Activated CD8-positive, alpha-beta memory T cell treated with anti-CD3 and anti-CD28 coated beads, Interleukin-2, amount 50 U/mL, for 24 hours (primary cell): ENCODE data around the gene DSEL.

Experiments
- DNase-seq: peaks from one replicate; pipeline ENCODE4 v3.0.0-alpha.2; 2020; ENCODE audit errors: extremely low read depth

Gene DSEL

DNA sequence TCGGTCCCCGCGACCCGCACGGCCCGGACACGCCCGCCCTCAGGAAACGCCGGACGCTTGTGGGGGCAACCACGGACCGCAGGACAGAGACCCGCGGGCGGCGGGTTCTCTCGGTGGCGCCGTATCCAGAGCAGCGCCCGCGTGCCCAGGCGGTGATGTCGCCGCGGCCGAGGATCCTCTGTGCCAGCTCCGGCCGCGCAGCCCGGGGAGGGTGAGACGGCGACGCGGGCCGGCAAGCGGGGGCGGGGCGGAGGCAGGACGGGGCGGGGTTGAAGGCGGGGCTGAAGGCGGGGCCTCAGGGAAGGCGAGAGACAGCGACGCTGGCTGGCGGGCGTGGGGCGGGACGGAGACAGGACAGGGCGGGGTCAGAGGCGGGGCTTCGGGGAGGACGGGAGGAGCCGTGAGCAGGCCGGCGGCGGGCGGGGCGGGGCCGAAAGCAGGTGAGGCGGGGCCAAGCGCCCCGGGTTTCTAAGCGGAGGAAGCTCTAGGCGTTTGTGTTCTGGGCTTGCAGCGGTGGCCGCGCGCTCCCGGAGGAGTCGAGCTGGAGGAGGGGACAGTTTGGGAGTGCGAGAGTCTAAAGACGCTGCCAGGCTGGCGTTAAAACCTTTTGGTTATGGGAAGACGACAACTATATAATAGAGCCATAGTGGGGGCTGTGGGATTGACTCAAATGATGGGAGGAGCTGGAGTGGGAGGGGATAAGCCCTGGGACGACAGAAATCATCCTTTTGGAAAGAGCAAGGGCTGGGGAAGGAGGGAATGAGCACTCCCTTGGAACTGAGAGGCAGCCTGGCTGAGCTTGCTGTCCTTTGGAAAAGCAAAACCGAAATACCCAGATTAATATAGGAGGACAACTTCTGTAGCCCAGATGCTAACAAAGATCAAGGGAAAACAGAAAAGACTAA lies at the start of gene DSEL:
DSEL (minus strand) TSS at position 182 of the 905 bp plus-strand sequence. CDS start 2,112 bp downstream, outside the sequence.
- peak; percentile 95 for DNase-seq

DNA sequence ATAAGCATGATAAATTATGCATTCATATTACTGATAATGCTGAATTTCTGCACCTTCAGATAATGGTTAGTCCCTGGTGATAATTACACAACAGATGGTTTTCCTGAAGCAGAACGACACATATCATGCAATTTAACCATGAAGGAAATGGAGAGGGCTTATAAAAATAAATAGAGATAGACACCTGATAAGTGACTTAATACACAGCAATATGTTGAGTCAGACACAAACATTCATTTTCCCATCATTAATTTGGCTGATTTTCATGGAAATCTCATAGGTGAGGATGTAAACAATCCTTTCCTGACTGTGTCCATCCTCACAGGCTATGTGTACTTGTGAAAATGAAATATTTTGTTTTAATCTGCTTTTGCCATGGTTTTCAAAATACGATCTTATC lies 36.9 kb upstream of the DSEL start:
- no peak for DNase-seq

DNA sequence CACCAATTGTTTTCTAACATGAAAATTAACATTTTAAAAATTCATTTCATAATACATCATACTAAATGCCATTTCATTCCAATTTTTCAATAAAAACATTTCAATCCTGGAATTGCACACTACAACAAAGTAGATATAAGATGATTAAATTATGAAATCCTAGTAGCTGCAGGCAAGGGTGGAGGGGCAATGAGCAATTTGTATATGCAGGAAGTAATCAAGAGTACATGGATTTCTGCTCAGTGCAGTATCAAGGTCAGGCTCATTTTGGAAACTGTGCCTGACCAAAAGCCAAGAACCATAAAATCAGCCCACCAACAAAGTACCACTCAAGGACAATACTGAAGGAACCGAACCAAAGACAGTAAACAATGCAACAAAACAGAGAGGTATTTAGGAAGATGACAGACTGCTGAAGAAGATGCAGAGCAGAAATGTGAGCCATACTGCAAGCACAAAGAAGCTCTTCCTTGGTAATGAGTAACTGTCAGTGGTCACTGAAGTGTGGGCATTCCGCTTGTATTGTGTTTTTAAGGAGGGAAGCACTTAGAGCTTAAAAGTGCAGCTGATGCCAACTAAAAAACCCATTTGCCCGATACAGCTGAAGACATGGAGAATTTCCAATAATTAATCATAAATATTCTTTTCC lies 34.5 kb upstream of the DSEL start:
- no peak for DNase-seq

DNA sequence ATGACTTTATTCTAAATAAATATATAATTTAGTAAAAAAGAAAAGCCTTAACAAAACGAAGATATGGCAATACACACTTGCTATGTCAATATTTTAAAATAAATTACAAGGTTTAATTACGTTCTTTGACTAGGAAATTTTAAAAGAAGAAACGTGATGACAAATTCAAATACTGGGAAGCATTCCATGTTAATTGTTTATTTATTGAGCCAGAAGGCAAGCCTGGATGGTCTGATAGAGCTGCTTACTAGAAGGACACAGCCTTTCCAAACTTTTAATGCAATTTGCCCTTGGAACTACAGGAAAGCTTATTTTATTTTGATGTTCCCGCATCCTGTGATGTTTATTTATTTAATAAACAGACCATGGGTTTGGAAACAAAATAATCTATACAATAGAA lies 33.4 kb upstream of the DSEL start:
- DNase-seq = no peak

DNA sequence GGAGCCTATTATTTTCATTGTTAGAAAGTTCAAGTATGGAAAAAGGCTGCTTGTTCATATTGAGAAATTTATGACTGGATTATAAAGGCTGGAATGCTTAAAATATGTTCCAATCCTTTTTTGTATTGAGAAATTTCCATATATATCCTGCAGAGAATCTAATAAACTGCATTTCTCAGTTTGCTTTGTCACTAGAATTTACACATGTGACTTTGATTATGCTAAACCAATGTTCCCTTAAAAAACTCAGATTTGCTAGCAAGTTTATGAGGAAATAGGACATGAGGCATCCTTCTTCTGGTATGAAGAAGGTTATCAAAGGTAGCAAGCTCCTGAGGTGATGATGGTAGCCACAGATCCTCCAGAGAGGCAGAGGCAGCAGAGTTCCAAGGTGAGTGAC lies 29.2 kb upstream of the DSEL start:
- DNase-seq = no peak

DNA sequence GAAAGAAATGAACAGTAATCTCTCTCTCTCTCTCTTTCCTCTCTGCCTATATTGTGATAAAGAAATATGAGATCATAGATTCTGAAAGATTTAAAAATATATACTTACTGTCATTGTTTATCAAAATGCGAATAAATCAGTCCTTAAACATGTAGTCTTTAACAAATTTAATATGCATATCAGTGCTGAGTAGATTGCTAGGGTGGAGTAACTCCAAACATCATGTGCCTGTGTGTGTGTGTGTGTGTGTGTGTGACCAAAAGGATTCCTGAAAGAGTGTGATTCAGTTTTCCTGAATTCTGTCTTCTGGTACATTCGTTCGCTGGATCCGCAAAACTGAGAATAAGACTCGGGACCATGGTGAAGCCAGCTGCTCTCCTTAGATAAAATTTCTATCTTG lies 24.0 kb upstream of the DSEL start:
- no peak for DNase-seq

DNA sequence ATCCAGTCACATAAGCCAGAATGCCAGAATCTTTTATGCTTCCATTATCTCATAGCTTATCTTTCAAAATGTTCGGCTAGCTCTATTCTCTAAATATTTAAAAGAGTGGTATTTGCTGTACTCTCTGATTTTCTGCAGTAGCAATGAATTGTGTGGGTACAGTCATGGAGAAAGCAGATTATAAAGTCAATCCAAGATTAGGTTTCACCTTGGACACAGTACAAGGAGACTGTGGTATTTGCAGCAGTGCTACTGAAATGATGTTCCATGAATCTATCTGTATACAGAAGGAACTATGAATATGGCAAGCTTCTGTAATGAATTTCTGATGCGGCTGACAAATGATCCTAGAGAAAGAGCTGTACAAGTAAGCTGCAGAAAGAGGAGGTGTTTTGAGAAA lies 15.4 kb upstream of the DSEL start:
- no peak for DNase-seq

DNA sequence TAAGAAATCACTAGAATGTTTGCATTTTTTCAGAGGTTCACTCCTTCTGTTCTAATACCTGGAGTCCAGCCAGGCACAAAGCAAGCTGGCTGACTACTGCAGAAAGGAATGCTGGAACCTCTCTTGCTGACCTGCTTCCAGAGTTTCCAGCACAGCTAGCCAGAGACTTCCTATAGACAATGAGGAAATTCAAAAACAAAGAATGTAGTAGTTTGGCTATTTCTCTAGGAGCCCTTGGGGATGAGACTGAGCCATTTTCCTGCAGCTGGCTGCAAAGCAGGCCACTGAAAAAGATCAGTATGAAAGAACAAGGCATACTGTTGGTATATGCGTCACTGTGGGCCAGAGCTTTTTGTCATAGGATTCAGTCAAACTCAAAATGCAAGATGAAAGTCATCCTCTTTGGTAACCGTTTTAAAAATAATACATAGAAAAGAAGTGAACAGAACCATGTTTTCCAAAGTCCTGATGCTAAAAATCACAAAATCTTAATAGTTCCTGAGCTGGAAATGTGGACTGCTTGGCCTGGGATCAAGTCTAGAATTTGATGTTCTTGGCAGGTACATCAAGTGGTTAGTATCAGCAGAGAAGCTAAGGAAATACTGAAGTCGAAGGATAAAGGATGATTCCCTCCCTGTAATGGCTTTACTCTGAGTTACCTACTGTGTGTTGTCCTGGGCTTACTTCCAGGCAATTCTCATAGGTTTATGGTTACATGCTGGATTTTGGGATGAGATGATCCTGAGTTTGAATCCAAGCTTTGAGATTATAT lies 9.0 kb upstream of the DSEL start:
- no peak for DNase-seq

DNA sequence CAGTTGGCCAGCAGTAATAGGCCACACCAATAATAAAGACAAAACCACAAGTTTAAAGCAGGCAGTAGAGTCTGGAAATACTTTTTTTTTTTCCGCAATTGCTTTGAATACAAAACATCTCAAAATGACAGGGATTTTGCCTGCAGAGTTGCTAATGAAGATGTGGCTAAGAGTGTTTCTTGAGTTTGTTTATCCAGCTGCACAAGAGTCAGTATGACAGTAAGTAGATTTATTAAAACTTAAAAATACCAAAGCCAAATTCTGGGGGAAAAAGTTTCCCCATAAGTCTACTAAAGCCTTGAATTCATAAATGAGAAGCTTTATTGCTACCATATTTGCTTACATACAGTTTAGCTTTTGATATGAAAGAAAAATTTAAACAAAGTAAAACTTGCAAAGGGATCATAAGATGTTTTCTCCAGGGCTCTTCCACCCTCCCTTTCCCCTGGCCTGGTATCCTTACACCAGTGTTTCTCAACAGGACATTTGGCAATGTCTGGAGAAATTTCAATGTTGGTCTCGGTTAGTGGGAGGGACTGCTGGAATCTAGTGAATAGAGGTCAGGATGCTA lies 3.9 kb upstream of the DSEL start:
- no peak for DNase-seq

DNA sequence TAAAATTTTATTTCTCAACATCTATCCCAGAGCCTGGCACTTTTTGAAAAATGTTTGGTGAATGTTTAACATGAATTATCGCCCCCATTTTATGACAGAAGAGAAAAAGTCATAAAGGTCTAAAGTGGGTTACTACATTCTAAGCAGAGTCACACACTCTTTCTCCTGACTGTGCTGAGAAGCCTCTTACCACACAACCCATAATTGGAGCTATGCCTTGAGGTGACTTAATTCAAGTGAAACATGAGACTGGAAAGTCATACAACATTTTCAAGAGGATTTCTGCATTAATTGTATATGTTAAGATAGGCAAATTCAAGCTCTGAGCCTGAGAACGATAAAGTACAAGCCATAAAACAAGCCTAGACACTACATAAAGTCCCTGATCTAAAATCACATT lies 3.1 kb upstream of the DSEL start:
- DNase-seq = no peak

DNA sequence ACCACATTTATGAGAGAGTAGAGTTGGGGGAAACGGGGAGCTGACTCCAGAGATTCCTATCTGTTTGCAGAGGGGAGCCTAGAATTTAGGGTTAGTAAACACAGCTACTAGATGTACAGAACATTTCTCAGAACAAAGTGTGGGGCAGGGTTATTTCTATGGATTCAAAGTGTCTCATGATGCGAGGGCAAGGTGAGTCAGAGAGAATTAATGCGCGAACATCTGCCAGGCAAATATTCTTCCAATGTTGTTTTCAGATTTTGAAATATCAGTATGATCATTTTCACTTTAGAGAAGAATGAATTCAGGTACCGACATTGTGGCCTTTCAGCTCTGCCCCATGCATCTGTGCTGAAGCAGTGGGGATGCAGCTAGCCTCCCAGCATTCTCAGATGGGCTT lies 2.0 kb upstream of the DSEL start:
- no peak for DNase-seq

DNA sequence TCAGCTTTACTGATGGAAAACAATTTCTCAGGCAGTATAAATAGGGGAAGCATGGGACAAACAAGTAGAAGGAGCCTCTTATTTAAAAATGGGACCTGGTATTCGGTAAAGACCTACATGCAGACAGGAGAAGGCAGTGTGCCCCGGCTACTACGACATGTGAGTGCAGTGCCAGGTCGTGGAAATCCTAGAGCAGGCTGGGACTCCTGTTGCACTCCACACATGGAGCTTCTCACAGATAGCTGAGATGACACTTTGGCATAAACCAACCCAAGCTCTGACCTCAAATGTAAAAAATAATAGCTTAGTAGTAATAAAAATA lies 885 bp upstream of the DSEL start:
- DNase-seq = no peak

DNA sequence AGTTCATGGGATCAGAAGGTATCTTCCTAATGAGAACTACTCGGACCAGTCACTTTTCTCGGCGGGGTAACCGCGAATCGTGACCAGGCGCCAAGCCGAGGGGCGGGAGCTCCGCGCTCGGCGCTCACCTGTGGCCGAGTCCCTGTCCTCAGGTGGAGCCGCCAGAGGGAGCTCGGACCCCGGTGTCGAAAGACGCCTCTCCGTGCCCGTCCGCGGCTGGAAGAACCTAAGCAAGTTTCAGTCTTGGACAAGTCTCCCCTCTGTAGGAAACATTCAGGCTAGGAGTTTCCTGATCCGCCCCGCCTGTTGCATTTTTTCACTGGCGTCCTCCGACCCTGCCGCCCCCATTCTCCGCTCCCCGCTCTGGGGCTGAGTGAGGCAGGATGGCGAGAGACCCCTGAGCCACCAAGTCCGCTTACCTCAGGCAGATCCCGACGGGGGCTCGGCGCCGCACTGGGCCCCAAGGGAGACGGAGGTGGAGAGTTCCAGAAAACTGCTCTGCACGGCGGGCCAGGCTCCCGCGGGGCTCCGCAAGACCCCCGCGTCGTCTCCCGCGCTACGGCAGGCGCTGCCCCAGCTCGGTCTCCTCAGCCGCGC lies 480 bp downstream of the DSEL start:
- no peak for DNase-seq

DNA sequence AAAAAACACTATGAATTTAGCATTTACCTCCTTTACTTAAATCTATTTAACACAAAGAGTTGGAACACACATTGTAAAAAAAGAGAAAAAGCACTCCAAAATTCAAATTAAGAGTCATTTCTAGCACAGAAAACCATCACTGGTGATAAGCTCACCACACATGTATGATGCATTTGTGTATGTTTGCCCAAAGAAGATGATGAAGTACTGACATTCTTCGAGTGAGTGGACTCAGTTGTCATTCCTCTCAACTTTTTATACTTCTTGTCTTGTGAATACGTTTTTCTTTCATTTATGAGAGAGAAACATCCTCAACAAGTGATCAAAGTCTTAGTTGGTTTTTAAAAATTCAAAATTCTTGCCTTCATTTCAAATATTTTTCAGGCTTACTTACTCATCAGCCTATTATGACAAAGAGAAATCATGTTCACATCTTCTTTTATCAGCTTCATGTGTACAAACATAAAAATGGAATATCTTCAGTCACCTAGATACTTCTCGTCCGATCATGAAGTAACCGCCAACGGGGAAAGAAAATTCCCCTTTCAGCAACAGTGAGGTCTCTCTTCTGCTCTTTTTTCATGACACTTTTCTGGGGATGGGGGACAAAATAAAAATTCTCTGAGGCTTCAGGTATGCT lies 1.5 kb downstream of the DSEL start:
- DNase-seq = no peak

DNA sequence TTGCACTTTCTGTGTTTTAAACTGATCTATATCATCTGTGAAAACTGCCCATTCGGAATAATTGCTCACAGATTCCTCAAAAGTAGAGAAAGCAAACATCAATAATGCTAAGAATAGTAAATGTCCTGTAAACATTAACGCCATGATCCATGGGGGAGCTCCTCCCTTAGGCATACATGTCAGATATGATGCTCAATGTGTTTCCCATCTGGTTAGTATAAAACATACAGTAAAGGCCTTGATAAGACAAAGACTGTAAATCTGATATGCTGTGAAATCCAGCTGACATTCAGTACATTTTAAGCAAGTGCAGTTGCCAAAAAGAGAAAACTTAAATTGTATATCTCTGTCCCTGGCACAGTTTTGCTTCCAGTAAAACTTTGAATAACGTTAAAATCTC lies 2.1 kb downstream of the DSEL start:
- DNase-seq = no peak

DNA sequence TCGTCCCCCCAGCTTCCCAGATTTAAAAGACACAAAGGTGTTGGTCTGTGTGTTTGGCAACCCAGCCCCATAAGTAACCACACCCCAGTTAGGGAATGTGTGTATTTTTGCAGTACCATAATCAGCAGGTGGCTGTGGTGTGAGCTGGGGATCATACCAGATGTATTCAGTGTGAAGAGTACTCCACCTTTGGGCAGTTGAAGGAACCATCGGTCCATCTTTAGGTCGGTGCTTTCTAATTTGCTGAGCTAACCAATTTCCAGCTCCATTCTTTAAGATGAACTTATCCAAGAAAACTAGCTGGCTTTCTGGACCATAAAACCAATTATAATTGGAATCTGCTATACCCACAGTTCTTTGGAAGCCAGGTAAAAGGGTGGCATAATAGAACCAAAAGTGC lies 3.2 kb downstream of the DSEL start:
- no peak for DNase-seq

DNA sequence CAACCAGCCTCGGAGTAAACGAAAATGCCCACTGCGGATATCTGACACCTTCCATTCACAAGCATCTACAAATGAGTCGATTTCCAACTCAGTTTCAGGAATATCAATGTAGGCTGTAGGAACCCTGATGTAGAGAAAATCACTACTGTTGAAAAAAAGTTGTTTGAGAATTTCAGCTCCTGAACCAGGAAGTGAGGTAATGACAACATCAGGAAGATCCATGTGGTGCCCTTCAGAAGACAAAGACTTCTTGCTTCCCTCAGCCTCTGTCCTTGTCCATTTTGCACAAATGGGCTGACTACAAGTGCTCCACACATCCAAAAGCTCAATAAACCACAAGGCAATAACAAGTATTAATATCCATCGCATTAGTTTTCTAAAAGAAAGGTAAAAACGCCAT lies 4.7 kb downstream of the DSEL start:
- no peak for DNase-seq

DNA sequence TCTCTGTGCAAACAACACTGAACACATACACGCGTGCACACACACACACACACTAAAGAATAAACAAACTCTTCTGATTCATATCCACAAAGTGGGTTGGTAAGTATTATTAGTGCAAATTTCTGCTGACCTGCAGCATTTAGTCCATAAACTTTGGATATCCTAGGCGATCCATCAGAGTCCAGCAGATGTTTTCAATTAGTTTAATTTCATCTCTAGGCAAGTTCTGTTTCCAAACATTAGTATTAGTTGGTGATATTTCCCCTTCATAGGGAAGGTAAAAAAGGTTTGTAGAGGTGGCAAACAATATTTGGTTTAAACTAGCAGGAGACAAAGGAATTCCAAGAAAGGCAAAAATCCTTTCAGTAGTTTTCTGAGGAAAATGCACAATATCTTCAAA lies 5.7 kb downstream of the DSEL start:
- DNase-seq = no peak

DNA sequence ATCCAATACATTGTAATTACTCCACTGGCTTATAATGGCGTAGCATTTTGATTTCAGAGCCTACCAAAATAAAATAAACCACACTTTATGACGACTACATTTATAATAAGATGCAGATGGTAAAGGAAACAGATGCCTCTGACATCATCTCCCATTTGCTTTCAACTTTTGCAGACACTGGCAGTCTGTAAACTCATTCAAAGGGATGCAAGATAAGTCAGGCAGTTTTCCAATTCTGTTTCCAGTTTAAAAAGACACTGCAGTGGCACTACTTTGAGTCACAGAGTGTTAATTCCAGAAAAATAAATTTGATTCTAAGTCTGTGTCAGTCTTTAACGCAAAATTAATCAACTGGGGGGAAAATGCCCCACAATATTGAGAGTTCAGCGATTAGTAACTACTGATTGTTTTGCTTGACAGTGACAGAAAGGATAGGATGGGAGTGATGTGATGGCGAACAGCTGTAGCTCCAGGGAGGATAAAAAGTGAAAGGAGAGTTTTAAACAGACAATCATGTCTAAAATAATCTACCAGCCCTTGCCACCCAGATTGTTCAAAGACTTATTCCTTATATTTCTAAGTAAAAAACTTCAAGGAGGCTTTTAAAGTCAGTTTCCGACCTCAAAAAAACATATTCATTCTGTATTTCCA lies 6.7 kb downstream of the DSEL start:
- no peak for DNase-seq

DNA sequence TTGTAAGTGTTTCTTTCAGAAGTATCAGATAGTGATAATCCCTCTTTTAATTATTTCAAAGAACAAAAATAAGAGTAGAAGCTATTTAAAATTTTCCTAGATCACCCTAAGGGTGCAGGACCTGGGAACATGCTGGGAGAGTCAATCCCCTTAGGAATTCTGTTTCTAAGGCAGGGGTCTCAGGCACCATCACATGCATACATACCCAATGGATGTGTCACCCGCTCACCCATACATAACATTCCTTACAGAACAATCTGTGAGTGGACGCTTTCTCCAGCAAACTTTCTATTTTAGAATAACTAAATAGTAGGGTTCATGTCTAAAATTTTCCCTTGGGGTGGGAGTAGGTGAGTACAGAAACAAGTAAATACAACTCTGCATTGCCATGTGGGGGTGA lies 8.4 kb downstream of the DSEL start:
- no peak for DNase-seq

DNA sequence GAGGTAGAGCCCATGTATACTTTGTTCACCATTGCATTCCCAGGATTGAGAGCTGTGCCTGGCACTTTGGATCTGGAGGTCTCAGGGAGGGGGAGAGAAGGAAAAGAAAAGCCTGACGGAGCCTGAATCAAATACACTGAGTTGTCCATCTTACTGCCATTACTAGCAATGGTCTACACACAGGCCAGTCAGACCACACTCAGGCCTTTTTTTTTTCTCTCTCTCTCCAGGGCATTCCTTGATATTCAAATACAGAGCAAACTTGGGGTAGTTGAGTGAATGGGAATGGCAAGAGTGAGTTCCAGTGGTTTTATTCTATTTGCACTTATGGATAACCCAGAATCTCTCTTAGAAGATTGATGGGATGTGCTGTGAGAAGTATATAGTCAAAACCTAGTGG lies 11.8 kb downstream of the DSEL start:
- no peak for DNase-seq
